Stimulated activated CD8-positive, alpha-beta memory T cell treated with anti-CD3 and anti-CD28 coated beads, Interleukin-7, amount 100 ng/mL, for 48 hours (primary cell): ENCODE data around the gene RAD21L1.
"Not testable (repeated sequence)": the region's sequence is repeated elsewhere in the genome, so short reads cannot be mapped to it uniquely, and the experiment has no call there.

Source experiments
- DNase-seq, 2 donors: peaks; one replicate each; pipeline ENCODE4 v3.0.0-alpha.2; 2020; ENCODE audit warnings: low read depth in 1 of 2; ENCODE audit errors: extremely low read depth in 1 of 2

The RAD21L1 gene

DNA sequence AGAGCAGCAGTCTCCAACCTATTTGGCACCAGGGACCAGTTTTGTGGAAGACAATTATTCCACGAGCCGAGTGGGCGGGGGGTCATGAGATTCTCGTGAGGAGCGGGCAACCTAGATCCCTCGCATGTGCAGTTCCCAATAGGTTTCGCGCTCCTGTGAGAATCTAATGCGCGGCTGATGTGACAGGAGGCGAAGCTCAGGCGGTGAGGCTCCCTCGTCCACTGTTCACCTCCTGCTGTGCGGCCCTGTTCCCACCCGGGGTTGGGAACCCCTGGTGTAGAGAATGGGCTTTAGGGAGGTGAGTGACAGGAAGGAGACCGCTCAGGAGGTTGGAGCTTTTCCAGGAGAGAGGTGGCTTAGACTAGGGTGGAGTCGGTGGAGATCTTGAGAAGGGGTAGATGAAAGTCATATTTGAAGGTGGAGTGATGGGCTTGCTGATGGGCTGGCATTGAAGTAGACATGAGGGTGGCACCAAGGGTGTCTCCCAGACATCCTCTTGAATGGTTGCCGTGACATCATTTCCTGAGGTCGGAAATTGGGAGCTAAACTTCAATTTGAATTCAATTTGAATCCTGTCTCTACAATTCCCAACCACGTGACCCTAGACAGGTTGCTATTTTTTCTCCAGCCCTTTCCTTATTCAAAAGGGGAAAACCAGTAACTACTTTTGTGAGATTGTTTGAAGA is 1.5 kb upstream of the RAD21L1 start:
- DNase-seq: no peak

DNA sequence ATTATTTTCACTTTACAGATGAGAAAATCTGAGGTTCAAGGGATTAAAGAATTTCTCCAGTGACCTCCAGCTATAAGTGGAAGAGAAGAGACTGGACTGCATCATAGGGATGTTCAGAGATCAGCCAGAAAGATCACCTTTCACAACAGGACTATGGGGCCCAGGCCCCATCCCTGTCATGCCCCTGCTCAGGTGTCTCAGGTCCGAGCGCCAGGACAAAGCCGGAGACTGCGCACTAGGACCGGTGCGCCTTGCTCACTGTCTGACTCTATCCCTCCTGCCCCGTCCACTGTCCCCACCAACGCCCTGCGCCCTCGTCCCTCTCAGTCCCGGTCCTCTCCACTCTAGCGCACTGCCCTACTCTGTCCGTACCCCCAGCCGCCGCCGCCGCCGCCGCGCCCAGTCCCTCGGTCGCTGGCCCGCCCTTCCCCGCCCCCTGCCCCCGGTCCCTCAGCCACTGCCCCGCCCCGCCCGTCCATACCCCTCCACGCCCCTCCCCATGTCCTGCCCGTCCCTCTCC is 521 bp upstream of the RAD21L1 start:
- DNase-seq: no peak

DNA sequence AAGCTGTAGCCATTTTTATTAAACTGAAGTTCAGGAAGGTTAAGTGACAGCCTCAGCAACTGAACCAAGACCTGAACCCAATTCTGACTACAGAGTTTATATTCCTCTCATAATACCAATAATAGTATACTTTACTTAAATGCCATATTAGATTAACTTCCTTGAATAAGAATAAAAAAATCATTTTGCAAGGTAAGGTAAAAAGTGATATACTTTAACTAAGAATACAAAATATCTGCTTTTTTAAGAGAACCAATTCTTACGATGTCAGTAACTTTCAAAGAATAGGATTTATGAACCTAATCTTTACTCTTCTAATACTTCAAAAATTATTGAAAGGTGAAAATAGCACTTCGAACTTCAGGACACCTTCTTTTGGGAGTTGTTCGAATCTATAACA is 3.7 kb downstream of the RAD21L1 start:
- no peak for DNase-seq

DNA sequence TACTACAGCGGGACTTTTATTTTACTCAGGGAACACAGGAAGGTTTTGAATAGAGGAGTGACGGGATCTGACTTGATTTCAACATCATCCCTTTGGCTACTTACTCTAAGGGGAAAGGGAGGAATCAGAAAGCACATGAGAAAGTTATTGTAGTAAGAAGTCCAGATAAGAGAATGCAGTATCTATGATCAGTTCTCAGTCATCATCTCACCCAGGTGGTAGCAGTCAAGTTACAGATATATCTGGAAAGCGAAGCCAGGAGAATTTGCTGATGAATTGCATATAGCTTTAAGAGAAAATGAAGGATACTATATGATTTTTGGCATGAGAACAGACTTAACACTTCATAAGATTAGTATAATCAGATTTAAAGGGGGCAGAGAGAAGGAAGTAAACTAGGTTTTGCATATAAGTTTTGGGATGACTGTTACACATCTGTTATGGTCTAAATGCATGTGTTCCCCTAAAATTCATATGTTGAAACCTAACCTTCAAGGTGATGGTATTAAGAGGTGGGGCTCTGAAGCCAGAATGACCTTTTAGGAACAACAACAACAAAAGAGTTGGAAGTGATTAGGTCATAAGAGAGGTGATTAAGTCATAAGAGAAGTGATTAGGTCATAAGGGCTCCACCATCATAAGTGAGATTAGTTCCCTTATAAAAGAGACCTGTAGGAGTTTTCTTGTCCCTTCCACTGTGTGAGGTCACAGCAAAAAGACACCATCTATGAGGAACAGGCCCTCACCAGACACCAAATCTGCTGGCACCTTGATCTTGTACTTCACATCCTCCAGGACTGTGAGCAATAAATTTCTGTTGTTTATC is 6.7 kb downstream of the RAD21L1 start:
- DNase-seq: no peak

DNA sequence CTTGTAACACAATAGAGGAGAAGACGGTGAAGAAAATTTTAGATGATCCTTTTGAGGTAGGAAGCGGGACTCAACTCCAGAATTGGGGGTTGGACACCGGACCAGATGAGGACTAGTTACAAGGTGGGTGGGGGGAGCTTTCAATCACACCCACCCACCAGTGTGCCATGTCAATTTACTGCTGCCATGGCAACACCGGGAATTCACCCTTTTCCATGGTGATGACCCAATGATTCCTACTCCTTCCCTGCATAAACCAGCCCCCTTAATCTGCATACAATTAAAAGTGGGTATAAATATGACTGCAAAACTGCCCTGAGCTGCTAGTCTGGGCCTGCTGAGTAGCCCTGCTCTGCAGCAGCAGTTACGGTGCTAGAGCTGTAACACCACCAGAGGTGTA is 14.7 kb downstream of the RAD21L1 start:
- no peak for DNase-seq

DNA sequence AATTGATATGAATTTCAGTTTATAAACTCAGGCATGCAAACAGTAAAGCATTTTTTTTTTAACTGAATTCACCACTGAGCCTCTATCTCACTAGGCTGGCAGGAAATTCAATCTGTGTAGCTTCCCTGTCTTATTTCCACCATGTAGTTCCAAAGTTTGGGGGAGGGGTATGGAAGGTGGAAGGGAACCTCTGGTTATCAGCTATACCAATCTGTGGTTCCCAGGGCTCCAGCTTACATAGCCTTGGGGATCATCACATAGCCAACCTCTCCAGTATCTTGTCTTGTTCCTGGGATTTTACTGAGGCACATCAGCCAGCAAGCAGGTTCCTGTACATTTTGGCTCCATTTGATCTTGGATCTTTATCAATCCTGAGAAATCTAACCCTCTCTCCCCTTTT is 15.6 kb downstream of the RAD21L1 start:
- DNase-seq: no peak

DNA sequence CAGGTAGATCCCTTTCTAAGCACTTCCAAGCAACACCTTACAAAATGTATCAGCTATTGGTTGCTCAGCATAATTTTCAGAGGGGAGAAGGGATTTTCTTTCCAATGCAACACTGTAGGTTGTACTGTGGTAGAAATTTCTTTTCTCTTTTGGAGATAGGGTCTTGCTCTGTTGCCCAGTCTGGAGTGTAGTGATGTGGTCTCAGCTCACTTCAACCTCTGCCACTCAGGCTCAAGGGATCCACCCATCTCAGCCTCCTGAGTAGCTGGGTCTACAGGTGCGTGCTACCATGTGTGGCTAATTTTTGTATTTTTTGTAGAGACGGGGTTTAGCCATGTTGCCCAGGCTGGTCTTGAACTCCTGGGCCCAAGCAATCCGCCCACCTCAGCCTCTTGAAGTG is 16.3 kb downstream of the RAD21L1 start:
- DNase-seq: no peak

DNA sequence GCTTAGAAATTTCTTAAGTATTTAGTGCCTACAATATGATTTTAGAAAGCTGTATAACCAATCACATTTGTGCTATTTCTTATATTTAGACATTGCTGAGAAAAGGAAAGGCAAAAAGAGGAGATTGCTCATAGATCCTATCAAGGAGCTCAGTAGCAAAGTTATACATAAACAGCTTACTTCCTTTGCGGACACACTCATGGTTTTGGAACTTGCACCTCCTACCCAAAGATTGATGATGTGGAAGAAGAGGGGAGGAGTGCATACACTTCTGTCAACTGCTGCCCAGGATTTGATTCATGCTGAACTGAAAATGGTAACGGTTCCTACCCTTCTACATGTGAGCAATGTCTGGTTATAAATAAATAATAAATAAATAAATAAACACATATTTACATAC is 16.7 kb downstream of the RAD21L1 start:
- no peak for DNase-seq

DNA sequence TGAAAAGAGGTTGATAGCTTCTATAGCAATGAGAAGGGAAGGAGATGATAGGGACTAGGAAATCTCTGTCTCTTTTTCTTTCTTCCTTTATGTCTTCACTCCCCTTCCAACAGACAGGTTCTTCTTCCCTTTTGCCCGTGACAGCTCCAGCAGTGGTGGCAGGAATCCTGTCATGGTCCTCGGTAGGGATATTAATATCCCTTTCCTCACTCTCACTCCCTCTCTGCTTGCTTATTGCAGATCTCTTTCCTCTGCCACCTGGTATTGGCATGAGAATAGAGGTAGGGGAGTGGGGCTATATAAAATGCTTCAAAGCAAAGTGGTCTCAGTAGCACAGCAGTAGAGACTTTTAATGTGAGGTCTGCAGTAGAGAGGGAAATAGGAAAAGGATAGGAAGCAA is 19.7 kb downstream of the RAD21L1 start:
- no peak for DNase-seq

DNA sequence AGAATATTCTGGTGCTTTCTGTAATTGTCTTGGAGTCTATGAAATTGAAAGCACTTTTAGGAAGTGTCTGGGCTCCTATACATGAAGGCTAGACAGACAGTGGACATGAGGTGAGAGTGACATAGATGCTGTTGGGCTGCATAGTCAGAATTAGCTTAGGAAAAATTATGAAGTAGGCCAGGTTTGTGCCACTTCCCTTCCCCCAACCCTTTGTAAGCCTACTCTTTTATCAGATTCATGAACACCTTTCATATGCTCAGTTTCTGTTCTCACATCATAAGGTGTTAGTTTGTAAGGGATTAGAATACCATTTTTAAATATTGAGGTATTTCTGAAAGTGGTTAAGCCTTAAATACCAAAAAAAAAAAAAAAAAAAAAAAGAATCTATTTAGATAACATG is 21.8 kb downstream of the RAD21L1 start:
- DNase-seq: no peak

DNA sequence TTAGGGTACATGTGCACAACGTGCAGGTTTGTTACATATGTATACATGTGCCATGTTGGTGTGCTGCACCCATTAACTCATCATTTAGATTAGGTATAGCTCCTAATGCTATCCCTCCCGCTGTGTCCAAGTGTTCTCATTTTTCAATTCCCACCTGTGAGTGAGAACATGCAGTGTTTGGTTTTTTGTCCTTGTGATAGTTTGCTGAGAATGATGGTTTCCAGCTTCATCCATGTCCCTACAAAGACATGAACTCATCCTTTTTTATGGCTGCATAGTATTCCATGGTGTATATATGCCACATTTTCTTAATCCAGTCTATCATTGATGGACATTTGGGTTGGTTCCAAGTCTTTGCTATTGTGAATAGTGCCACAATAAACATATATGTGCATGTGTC is 24.4 kb downstream of the RAD21L1 start:
- not testable (repeated sequence) for DNase-seq

DNA sequence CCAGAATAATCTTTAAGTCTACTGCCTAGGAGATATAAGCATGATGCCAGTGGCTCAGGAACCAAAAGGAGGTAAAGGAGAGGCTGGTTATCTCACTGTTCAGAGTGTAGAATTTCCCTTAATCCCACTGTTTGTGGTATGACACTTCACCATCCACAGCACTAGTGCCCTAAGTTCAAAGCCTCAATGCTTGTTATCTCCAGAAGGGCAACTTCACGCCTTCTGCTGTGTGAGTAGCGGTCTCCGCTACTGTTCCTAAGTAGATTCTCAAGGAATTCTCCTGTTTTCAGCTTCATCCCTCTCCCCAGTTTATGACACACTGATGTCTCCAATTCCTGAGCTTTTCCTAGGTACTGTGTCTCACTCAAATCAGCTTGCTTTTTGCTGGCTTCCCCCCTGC is 26.6 kb downstream of the RAD21L1 start:
- DNase-seq: no peak

DNA sequence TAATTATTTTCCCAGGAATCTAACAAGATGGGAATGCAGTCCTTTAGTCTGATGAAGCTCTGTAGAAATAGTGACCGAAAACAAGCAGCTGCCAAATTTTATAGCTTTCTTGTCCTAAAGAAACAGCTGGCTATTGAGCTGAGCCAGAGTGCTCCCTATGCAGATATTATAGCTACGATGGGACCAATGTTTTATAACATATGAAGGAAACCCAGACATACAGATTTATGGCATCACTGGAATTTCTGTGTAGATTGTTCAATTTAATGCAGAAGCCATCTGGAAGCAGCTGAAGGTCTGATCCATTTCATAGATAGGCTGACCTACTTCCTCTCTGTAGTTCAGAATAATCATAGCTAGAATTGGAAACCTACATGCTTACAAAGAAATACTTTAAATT is 28.4 kb downstream of the RAD21L1 start:
- no peak for DNase-seq

DNA sequence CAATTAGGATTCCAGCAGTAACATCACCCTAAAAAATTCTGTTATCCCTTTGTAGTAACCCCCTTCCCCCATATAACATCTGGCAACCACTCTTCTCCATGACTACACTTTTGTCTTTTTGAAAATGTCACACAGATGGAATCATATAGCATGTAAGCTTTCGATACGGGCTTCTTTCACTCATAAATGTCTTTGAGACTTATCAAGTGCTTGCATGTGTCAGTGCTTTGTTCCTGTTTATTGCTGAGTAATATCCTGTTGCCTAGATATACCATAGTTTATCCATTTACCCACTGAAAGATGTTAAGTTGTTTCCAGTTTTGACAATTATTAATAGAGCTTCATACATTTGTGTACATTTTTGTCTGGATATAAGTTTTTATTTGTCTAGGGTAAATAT is 29.8 kb downstream of the RAD21L1 start:
- no peak for DNase-seq

DNA sequence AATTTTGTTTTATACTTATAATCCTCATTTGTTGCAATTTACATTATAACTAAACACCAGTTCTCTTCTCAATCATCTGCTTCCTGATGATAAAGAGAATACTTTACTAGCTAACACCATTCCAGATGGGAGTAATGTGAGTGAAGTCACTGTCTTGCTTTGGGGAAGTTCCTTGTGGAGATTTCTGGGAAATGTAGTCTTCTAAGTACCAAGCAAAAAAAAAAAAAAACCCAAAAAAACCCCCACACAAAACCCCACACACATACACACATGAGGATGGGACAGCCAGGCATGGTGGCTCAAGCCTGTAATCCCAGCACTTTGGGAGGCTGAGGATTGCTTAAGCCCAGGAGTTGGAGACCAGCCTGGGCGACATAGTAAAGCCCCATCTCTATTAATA is 38.0 kb downstream of the RAD21L1 start:
- no peak for DNase-seq

DNA sequence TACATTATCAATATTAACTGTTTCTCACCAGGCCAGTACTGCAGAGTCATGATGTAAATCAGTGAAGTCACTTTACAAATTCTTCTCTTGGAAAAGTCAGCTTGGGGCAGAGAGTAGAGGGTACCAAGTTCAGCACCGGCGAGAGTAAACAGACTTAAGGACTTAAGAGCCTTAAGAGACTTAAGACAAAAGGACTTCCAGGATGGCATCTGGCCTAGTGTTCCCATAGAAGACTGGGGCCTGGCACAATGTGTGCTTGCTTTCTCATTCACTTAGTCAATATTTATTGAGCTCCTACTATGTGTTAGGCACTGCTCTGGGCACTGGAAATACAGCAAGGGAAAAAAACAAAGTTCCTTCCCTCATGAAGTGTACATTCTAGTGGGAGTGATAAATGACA is 38.9 kb downstream of the RAD21L1 start:
- DNase-seq: no peak

DNA sequence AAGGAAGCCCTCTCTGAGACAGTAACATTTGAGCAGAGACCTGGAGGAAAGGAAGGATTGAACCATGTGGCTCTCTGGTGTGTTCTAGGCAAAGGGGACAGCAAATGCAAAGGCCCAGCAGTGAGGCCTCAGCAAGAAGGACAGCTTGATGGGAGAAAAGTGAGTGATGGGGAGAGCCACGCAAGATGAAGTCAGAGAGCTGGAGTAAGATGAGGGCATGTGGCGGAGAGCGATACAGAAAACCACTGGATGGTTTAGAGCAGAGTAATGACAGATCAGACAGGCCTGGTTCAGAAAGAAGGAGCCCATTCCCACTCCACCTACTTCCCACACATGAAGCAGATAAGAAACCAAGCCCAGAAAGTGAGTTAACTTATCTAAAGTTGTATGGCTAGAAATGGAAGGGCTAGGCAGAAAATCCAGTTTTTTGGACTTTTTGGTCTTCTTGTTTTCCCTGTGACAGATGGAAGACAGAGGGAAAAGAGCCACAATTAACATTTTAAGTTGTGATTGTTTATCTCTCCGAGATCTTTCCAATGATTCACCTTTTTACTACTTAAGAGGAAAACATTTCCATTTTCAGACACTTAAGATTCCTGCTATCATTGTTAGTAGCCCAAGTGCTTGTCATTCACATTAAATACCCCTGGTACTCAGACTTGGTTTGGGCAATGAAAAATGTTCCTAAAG is 39.5 kb downstream of the RAD21L1 start:
- no peak for DNase-seq

DNA sequence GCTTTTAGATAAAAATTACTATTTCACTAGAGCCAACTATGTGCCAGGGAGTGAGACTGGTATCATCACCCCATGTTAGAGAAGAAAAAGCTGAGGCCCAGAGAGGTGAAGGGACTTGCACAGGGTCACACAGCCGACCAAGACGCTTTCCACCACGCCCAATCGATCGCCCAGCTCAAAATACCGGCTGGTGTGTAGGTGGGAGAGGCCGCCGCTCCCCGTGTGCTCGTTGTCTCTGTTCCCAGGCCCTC is 40.0 kb downstream of the RAD21L1 start:
- DNase-seq: no peak

DNA sequence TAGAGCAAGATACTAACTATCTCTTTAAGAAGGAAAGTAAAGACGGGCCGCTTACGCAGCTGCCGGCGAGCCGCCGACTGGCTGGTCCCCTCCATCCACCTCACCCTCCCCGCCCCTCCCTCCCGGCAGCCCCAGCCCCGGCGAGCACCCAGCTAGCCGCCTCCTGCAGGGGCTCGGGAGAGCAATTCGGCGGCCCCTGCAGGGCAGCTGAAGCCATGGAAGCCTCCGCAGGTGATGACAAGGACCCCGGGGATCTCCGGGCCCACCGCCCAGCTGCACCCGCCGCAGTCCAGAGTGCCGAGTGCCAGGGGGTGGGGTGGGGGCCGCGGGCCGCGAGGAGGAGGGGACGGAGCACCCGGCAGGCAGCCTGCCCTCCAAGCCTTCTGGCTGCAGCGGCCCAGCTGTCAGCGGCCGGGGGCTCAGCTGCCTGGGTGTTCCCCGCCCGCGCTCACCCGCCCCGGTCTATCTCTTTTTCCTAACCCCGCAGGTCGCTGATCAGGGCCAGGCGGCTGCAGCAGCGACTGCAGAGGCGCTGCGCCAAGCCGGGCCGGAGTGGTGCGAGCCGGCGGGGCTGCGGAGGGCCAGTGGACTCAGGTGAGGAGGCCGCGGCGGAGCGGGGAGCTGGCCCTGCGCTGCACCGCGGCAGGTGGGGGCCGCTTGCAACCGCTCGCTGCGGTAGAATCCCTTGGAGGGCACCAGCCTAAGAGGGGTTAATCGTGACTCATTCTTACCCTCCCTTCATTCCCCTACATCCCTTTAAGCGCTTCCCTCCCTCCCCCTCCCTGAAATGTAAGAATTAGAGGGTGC is 40.5 kb downstream of the RAD21L1 start, which contains the start of gene SNPH:
SNPH (plus strand) TSS at position 128 of the 807 bp plus-strand sequence. CDS start 29,946 bp downstream, outside the sequence.
- peak; percentile 43 to 71 for DNase-seq

DNA sequence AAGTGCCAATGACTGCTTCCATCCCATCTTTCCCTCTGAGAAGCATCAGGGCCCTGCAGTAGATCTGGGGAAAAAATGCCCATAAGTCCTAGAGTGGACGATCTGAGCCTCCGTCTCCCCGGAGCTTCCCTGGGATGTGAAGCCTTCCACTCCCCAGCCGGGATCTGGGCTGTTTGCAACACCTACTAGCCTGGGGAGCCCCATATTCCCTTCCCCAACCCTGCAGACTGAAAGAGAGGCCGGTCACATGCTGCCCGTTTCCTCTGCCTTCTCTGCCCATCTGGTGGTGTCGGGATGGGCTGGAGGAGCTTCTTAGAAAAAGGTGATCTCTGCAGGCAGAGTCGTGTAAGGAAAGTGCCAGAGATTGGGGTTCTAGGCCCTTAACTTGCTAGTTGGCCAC is 41.3 kb downstream of the RAD21L1 start:
- DNase-seq: no peak

DNA sequence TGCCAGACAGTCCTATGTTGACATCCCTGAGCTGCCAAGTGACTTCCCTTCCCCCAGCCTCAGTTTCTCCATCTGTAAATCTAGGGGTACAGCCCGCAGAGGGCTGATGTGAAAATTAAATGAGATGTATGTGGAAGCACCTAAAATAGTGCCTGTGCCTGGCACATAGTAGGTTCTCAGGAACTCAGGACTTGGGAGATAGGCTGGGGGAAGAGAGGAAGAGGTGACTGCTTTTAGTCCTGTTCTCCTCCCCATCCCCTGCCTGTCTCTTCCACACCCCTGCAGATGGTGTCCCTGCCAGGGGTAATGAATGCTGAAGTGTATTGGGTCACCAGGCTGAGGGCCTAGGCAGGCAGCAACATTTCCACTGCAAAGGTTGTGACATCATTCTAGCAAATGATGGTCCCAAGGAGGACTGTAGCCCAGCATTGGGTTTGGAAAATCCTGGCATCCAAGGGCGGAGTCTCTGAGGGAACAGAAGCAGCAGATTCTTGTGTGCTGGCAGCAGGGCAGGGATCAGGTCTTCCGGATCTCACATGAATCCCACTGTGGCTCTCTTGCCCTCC is 42.0 kb downstream of the RAD21L1 start:
- DNase-seq: no peak
